Right lobe of liver (tissue), 6 donors: ENCODE data around the gene TRIM63. TPM values are rescaled to one million over a fixed set of nuclear protein-coding genes. Genes with fewer than 3 reads are reported as not detected.

Source experiments
- ATAC-seq, 4 donors: fragments of 200-7000 bp; cut with Tn5 transposase; one replicate each; pipeline ENCODE4 v1.9.1; 2020; ENCODE audit warnings: mild to moderate bottlenecking in 4 of 4, moderate library complexity in 4 of 4
- DNase-seq, 3 donors: peaks; one replicate each; pipeline ENCODE4 v3.0.0-alpha.2; 2020
- H3K27ac ChIP-seq, 3 donors: fragments of 200-600 bp; one replicate each; pipeline ENCODE4 v1.8.0; 2022
- H3K27me3 ChIP-seq, 2 donors: fragments of 200-600 bp; one replicate each; pipeline ENCODE4 v1.8.0; 2022
- H3K36me3 ChIP-seq, 4 donors: fragments of 200-600 bp; sonication (generic) in 1 of 4; one replicate each; pipeline versions ENCODE4 v1.5.1 to v1.8.0; 2017 to 2022; ENCODE audit warnings: control low read depth in 1 of 4
- H3K4me1 ChIP-seq, 4 donors: fragments of 200-600 bp; sonication (generic) in 1 of 4; one replicate each; pipeline versions ENCODE4 v1.5.1 to v1.8.0; 2017 to 2022; ENCODE audit warnings: control low read depth in 1 of 4
- H3K4me3 ChIP-seq, 3 donors: fragments of 200-600 bp; one replicate each; pipeline ENCODE4 v1.8.0; 2022
- H3K9me3 ChIP-seq, 4 donors: fragments of 200-600 bp; sonication (generic) in 1 of 4; one replicate each; pipeline versions ENCODE4 v1.5.1 to v1.8.0; 2017 to 2022; ENCODE audit warnings: control low read depth in 1 of 4
- CTCF ChIP-seq, 4 donors: fragments of 200-600 bp in 3 of 4; fragments of 450-650 bp in 1 of 4; IDR thresholded peaks; one replicate each; pipeline versions ENCODE4 v1.5.1 to v1.8.0; 2016 to 2022; ENCODE audit warnings: antibody characterized with exemption in 4 of 4, mild to moderate bottlenecking in 2 of 4
- POLR2A ChIP-seq: fragments of 450-650 bp; IDR thresholded peaks from one replicate; pipeline ENCODE4 v1.6.1; 2017; ENCODE audit warnings: antibody characterized with exemption, mild to moderate bottlenecking
- WGBS: methylation state at CpG from one replicate; pipeline ENCODE4 v1.1.6; 2018; ENCODE audit warnings: low coverage, low lambda C conversion rate; ENCODE audit not compliant: insufficient coverage; ENCODE audit errors: missing lambda C conversion rate; 5-methylcytosine and 5-hydroxymethylcytosine counted together
- intact Hi-C, 2 donors: fragments of 100-400 bp; cut with DNase I; formaldehyde crosslinking; loops; one replicate each; pipeline versions ENCODE4 v1.11.2 to v1.14.1; 2022
- total RNA-seq, 6 experiments: library from RNA; depleted of rRNA in 2 of 6; stranded (reverse); fragments of >200 nt in 2 of 6; fragmentation: NEBNext Ultra II Directional in 3 of 6; extraction: Animal tissue kit (Norgen Biotek cat#: 25700) in 3 of 6; gene quantifications; one replicate each; pipeline versions ENCODE4 v1.1.0 to v1.2.4, GENCODE V29; 2016 to 2023
- donor health status: DM: no; HTN: yes; CAD: no.
- donor health status: DM: no; HTN: no; CAD: no.
- donor health status: DM: no; HTN: no; CAD: no.
- donor health status: DM: no; HTN: yes; CAD: no.
- donor health status: DM: no; HTN: yes; CAD: no.

Gene TRIM63
- total RNA-seq, 6 experiments from 2014 or later = 0.18 to 3.5 (median 0.49) TPM; not detected in 3

GRCh38 chr1:26031196-26031595 lies 36.2 kb downstream of the TRIM63 start:
- intact Hi-C loops = loop anchor here (5.0 to 10.0 kb wide), 2 partner anchors 116 to 124 kb away; partner anchors contain the start of gene FAM110D (in 1 of the 2)
- TF ChIP-seq POLR2A = no peak
- TF ChIP-seq CTCF (IDR thresholded peaks at IDR 0.05) = no peak
- no peak overlapping the region for H3K27ac ChIP-seq
- no peak overlapping the region for H3K4me3 ChIP-seq
- H3K27me3 ChIP-seq = no peaks in the 10 kb centered on the region
- 85% methylated on average over 4 of the region's 4 CpGs for WGBS
- DNase-seq (no peak), ATAC-seq (no peak)
- H3K9me3 ChIP-seq = no peaks in the 10 kb centered on the region
- no peaks in the 10 kb centered on the region for H3K4me1 ChIP-seq
- H3K36me3 ChIP-seq = no peaks in the 10 kb centered on the region

GRCh38 chr1:26029864-26030481 lies 37.5 kb downstream of the TRIM63 start:
- TF ChIP-seq CTCF (IDR thresholded peaks at IDR 0.05) (no peak), POLR2A (no peak)
- Histone ChIP-seq H3K9me3 (no peaks in the 10 kb centered on the region), H3K4me1 (no peaks in the 10 kb centered on the region), H3K27me3 (no peaks in the 10 kb centered on the region), H3K27ac (no peak overlapping the region), H3K36me3 (no peaks in the 10 kb centered on the region), H3K4me3 (no peak overlapping the region)
- ATAC-seq (no peak), DNase-seq (no peak)
- intact Hi-C loops = loop anchor here (5.0 to 10.0 kb wide), 2 partner anchors 117 to 125 kb away; partner anchors contain the start of gene FAM110D (in 1 of the 2)
- 59% methylated on average over 7 of the region's 7 CpGs for WGBS

GRCh38 chr1:26029054-26029863 lies 38.2 kb downstream of the TRIM63 start:
- intact Hi-C loops = no loop called here
- ATAC-seq (no peak), DNase-seq (no peak)
- no peaks in the 10 kb centered on the region for H3K4me1 ChIP-seq
- no peak overlapping the region for H3K4me3 ChIP-seq
- TF ChIP-seq CTCF (IDR thresholded peaks at IDR 0.05) = no peak
- no peak for TF ChIP-seq POLR2A
- WGBS = 61% methylated on average over 5 of the region's 15 CpGs
- no peaks in the 10 kb centered on the region for H3K36me3 ChIP-seq
- H3K27ac ChIP-seq = no peak overlapping the region
- no peaks in the 10 kb centered on the region for H3K9me3 ChIP-seq
- no peaks in the 10 kb centered on the region for H3K27me3 ChIP-seq

GRCh38 chr1:26028490-26028980 lies 38.9 kb downstream of the TRIM63 start:
- 90% methylated on average over 2 of the region's 8 CpGs for WGBS

More at GRCh38 chr1:26028490-26028980, 38.9 kb downstream of the TRIM63 start:
- Histone ChIP-seq H3K36me3 (no peaks in the 10 kb centered on the region), H3K4me1 (no peaks in the 10 kb centered on the region), H3K27ac (no peak overlapping the region), H3K4me3 (no peak overlapping the region), H3K27me3 (no peaks in the 10 kb centered on the region), H3K9me3 (no peaks in the 10 kb centered on the region)
- intact Hi-C loops = no loop called here
- no peak for TF ChIP-seq CTCF (IDR thresholded peaks at IDR 0.05)
- no peak for TF ChIP-seq POLR2A
- ATAC-seq (no peak), DNase-seq (no peak)
